Astrocyte of the spinal cord (primary cell): ENCODE data around the gene SPAG4.

ENCODE experiments used
- DNase-seq: peaks from one replicate; pipeline ENCODE4 v3.0.0; 2011; ENCODE audit warnings: low read depth, low spot score
- H3K4me3 ChIP-seq: 2 replicates; pipeline ENCODE4 v1.5.1; 2011; ENCODE audit warnings: low read depth, mild to moderate bottlenecking, low read length, moderate library complexity
- CTCF ChIP-seq: IDR thresholded peaks from 2 replicates; pipeline ENCODE4 v1.5.1; 2012; ENCODE audit warnings: low read depth, mild to moderate bottlenecking, low read length, inconsistent platforms
- in situ Hi-C: cut with HindIII; loops from 2 replicates; pipeline ENCODE4 v1.10.0; 2017; ENCODE audit warnings: low sequenced_read_pairs

The SPAG4 gene

GRCh38 chr20:35669681-35670080 lies 54.1 kb downstream of the SPAG4 start:
- in situ Hi-C loops: no loop called here
- no peak overlapping the region for H3K4me3 ChIP-seq
- no peak for DNase-seq
- no peak for TF ChIP-seq CTCF
